Hematopoietic multipotent progenitor cell treated with erythropoietin and hydrocortisone succinate and interleukin-3 and kit ligand, for 17 days (in vitro differentiated cells): ENCODE results near the gene PAX5.

Source experiments
- DNase-seq: peaks from one replicate; pipeline ENCODE4 v3.0.0-alpha.2; 2015; ENCODE audit warnings: low spot score

The PAX5 gene

GRCh38 chr9:36987409-36987808 lies 46.7 kb downstream of the PAX5 start:
- DNase-seq = no peak

- DNase-seq = no peak
Measured at GRCh38 chr9:36986468-36987408, 47.3 kb downstream of the PAX5 start.

GRCh38 chr9:36985769-36986467 lies 48.1 kb downstream of the PAX5 start:
- DNase-seq = no peak

DNA sequence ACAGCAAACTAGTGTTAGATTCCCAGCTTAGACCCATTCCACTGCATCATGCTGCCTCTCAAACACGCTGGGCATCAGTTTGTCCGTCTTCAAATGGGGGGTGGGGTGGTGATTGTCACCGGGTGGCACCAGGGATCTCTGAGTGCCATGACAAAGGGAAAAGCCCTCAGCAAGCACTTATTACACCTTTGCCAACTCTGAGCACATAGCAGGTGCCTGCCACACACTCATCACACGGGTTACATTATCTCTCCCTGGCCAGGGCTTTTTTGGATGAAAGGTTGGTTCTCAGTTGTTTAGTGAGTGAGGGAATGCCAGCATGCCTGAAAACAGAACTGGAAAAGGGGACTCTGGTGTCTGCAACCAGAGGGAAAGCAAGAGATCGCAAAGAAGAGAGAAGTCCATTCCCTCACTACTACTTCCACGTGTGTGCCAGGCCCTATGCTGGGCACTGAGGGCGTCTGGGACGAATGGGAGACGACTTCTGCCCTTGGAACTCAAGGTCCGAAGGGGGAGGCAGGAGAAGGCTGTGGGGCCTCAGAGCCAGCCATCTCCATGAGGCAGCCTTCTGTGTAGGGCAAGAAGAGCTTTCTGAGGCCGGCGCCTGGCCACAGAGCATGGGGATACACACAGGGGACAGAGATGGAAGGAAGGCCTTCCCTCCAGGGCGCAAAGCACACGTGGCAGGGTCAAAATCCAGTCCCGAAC lies 48.9 kb downstream of the PAX5 start:
- no peak for DNase-seq

DNA sequence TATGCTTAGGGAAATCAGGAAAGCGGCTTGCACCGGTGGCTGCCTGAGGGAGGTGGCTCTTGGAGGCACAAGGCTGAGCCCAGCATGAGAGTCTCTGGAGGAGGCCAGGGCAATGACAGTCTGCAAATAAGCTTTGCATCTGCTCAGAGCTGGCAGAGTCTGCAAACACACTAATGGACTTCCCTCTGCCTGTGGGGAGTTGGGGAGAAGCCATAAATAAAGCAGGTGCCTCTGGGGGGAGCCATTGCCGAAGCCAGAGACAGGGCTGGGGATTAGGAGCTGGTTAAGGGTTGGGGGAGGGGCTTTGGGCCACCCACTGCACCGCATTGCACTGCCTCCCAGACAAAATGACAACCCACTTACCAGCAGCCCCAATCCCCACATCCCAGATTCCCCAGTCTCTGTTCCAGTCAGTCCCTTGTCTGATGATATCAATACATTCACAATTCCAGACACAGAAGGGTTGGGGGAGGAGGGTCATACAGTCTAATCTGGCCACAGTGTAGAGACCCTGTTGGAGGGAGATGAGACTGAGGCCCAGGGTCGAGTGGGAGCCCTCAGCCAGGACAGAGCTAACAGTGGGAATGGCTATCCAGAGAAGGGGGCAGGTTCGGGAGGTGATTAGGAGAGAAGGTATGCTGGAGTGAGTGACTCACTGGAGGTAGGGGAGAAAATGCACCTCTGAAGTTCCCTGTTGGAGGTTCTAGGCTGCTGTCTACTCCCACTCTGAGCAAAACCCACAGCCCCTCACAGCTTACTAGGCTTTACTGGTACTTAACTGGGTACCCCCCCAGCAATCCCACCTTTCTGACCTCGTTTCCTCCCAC lies 53.7 kb downstream of the PAX5 start:
- DNase-seq = no peak

DNA sequence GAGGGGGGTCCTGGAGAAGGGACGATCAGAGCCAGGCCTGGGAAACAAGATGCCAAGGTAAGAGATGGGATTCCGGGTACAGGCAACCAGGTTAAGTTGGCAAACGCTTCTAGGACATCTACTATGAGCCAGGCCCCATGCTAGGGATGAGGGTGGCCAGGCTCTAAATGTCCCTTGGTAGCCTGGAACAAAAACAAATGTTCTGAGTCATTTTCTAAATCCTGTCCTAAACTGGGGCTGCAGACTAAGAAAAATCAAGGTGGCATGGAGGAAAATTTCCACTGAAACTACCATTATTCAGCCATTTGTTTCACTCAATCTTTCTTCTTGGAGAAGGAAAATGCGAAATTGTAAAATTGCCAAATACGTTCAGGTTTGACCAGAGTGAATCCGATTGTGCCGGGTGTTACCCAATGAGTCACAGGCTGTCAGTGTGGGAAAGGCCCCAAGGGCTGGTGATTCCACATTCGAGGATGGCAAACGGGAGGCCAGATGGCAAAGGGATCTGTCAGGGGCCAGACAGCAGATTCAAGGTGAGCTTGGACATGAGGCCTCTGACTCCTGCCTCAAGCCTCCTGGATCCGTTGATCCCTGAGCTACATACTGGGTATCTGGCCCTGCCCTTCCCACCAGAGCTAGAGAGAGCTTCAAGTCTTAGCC lies 57.6 kb downstream of the PAX5 start:
- DNase-seq = no peak

- no peak for DNase-seq
Measured at GRCh38 chr9:36974731-36975130, 59.3 kb downstream of the PAX5 start.

DNA sequence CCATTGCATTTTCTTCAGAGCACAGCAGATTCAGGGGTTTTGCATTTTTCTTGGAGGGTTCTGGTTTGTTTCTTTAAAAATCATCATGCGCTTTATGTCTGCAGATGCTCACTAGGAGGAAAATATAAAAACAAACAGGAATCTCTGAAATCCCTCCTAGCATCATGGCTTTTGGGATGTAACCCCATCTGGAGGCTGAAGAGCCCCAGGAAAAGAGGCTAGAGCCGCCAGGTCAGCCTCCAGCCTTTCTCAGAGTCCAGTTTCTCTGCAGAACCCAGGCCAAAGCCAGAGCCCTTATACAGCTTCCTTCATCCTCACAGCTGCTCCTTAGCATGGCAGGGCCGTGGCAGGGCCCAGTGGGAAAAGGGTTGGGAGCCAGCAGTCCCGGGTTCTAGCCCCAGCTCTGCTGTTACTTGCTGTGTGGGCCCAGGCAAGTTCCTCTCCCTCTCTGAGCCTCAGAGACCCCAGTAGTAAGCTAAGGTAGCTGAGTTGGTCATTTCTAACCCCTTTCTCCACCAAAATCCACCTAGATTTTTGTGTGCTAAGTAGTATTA lies 62.1 kb downstream of the PAX5 start:
- DNase-seq = no peak

GRCh38 chr9:36970007-36970888 lies 63.8 kb downstream of the PAX5 start:
- no peak for DNase-seq

GRCh38 chr9:36969216-36969771 lies 64.8 kb downstream of the PAX5 start:
- DNase-seq = no peak

DNA sequence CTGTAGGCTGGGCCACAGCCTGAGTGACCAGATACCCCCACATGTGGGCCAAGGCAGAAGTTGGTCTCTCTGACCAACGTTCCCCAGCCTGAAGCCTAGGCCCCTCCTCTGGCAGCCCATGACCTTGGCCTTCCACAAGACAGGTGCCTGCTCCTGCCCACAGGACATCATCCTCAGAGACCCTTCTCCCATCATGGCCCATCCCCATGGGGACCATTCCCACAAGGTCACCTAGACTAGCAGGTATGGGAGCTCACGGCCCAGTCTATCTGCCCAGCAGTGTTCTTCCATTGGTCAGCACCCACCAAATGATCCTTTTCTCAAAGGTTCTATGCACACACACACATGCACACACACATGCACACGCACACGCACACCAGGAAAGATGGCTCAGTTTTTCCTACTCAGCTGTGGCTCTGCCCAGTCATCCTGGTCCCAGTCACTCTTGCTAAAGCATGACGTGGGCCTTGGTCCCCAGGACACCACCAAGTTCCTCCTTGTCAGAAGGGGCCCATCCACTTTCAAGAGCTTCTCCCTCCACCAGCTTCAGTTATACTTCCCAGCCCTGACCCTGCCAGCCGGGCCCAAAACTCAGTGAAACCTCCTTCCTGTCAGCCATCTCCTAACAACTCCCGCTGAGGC lies 65.4 kb downstream of the PAX5 start:
- DNase-seq = no peak

DNA sequence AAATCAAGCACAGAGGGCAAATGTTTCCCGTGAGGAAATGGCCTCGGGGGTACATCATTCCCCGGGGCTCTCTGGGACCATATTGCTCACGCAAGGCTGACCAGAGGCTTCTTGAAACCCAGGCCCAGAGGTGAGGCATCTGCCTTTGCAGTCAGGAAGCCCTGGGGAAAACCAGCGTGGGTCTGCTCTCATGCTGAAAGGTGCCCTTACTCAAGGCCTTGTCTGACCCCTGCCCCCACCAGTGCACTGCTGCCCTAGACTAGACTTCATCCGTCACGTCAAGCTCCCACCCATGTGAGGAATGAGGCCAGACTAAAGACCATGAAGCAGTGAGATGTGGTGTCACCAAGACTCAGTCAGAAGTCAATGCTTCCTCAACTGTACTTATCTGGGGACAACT lies 66.1 kb downstream of the PAX5 start:
- DNase-seq = no peak

GRCh38 chr9:36966371-36967097 lies 67.5 kb downstream of the PAX5 start:
- DNase-seq = no peak

GRCh38 chr9:36964791-36965190 lies 69.3 kb downstream of the PAX5 start:
- no peak for DNase-seq

DNA sequence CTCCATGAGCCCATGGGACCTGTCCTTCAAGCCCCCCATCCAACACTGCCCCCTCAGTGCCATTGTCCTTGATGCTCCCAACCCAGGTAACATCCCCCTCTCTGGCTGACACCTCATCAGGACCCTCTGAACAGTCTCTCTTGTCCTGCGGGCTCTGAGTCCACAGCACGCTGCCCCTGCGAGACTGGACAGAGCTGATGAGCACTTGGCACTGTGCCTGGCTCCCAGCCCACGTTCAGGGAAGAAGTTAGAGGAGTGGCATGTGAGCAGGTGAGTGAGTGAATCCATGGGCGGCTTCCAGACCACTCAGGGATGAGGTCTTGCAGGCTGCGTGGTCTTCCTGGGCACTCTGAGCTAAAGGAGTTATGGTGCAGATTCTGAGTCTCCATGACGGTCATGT lies 70.7 kb downstream of the PAX5 start:
- DNase-seq = no peak

- DNase-seq = no peak
Measured at GRCh38 chr9:36962691-36963090, 71.4 kb downstream of the PAX5 start.

DNA sequence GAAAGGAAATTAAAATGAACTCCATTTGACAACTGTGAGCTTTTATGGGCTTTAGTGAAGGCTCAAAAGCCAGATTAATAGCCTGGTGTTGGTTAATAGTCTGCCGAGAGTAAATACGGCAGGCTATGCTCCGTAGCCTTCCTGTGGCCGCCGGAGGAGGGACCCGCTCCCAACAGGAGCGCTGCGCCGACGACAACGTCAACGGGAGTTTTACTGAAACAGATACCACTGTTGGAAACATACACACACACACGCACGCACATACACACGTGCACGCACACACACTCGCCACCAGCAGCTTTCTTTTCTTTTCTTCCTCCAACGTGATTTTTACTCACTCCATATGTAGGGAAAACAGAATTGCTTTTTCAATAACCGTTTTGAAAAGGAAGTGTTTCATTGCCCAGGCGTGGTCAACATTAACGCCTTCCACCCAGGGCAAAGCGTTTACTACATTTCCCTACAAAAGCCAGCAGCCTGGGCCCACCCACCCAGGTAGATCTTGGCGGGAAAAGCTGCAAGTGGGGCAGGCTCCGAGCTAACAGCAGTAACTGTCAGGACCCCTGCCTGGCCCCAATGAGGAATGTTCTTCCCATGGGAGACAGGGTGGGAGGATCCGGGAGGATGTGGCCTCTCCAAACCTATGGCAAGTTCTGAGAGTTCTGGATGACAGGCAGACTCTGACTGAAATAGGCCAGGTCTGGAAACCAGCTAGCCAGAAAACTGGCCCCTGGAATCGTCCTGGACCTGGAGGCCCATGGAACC lies 72.3 kb downstream of the PAX5 start:
- DNase-seq = no peak

GRCh38 chr9:36961051-36961450 lies 73.0 kb downstream of the PAX5 start:
- DNase-seq = no peak
